GM19328 (cell line): ENCODE measurements around the gene NOP9.
"Not testable (repeated sequence)": the region's sequence is repeated elsewhere in the genome, so short reads cannot be mapped to it uniquely, and the experiment has no call there.

Experiments
- ATAC-seq: cut with Tn5 transposase; IDR thresholded peaks from one replicate; pipeline ENCODE4 v1.9.1; 2021; ENCODE audit warnings: mild to moderate bottlenecking, moderate library complexity; ENCODE audit not compliant: unreplicated experiment

NOP9 gene

DNA sequence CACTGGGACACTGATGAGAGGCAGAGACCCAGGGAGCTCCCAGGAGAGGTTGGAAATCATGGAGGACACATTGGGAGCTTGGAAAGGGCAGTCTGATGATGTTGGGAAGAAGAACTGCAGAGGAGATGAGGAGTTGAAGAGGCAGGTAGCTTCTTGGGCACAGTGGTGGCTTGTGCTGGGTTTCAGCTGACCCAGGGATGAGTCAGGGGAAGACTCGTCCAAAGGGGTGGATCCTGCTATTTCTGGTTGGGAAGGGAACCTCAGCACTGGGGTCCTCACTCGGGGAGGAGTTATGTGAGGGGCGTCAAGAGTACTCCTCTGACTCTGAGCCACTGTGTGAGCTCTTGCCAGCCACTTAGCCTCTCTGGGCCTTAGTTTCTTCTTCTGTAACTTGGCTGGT is 23.7 kb downstream of the NOP9 start:
- no peak for ATAC-seq

DNA sequence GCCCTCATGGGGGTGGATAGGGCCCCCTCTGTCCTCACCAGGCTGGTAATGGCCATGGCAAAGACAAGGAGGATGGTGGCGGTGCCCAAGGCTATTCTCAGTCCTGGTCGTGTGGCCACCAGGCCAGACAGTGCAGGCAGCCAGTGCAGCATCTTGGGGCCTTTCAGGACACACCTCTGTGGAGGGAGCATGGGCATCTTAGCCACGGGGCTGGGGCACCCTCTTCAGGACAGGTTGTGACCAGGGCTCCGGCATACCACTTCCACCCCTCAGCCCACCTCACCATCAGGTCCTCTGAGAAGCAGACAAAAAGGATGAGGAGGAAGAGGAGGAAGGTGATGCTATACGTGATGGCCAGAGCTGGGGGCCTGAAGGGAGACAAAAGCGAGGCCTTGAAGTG is 24.4 kb downstream of the NOP9 start:
- ATAC-seq = no peak

- ATAC-seq = no peak
These were observed 25.4 kb downstream of the NOP9 start for GRCh38 chr14:24325041-24325530.

GRCh38 chr14:24325963-24326362 is 26.3 kb downstream of the NOP9 start:
- no peak for ATAC-seq

DNA sequence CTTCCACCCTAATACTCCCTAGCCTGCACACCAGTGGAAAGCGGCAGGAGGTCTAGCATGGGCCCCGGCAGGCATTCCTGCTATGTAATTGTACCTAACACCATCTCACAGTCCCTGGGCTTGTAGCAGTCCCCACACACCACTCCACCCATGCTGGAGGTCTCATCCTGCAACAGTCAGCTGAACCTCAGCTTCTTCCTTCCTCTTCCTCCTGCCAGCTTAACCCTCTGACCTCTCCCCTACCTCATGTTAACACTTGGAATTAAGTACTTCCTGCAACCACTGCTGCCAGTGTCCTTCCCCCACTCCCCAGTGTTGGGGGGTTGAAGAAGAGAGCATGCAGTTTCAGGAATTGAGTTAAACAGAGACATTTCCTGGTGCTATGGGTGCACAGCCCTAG is 27.7 kb downstream of the NOP9 start:
- ATAC-seq = no peak

- ATAC-seq = not testable (repeated sequence)
These were observed 28.3 kb downstream of the NOP9 start for GRCh38 chr14:24327914-24328313.

- no peak for ATAC-seq
These were observed 29.5 kb downstream of the NOP9 start for GRCh38 chr14:24329073-24329663.

DNA sequence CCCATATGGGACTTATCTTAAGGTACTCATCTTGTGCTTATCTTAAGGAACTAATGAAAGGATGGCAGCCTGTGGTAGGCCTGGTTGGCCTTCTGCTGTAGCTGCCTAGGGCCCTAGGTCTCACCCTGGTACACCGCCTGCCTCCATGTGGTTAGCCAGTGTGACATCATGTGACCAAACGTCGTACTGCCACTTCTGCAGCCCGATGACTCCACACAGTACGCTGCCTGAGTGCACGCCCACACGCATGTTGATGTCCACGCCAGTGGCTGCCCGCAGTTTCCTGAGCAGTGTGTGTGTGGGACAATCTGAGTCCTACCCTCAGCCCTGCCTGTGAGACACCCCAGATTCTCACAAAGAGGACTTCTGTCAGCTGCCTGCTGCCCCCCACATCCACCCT is 30.1 kb downstream of the NOP9 start:
- no peak for ATAC-seq

GRCh38 chr14:24330973-24331674 is 31.5 kb downstream of the NOP9 start:
- no peak for ATAC-seq

DNA sequence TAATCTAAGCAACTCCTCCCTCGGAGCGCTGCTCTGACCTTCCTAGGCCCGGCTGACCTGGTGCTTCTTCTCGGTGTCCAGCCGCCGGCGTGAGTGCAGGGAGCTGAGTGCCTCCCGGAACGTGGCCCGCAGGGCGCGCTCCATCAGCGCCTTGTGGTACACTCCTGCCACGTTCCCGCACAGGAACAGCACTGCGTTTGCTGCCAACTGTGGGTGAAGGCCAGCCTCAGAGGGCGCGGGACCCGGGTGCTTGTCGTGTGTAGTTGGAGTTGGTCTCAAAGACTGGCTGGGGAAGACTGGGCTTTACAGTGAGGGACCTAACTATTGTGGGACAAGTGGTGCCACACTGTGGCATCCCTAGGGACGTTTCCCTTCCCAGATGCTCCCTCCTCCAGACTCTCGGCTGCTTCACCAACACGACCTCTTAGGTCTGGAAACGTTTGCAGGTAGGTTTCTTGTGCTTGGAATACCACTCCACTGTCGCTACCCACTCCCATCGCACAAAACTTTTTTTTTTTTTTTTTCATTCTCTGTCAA is 32.1 kb downstream of the NOP9 start:
- no peak for ATAC-seq

GRCh38 chr14:24332268-24332993 is 32.8 kb downstream of the NOP9 start:
- ATAC-seq = peak; percentile 64

DNA sequence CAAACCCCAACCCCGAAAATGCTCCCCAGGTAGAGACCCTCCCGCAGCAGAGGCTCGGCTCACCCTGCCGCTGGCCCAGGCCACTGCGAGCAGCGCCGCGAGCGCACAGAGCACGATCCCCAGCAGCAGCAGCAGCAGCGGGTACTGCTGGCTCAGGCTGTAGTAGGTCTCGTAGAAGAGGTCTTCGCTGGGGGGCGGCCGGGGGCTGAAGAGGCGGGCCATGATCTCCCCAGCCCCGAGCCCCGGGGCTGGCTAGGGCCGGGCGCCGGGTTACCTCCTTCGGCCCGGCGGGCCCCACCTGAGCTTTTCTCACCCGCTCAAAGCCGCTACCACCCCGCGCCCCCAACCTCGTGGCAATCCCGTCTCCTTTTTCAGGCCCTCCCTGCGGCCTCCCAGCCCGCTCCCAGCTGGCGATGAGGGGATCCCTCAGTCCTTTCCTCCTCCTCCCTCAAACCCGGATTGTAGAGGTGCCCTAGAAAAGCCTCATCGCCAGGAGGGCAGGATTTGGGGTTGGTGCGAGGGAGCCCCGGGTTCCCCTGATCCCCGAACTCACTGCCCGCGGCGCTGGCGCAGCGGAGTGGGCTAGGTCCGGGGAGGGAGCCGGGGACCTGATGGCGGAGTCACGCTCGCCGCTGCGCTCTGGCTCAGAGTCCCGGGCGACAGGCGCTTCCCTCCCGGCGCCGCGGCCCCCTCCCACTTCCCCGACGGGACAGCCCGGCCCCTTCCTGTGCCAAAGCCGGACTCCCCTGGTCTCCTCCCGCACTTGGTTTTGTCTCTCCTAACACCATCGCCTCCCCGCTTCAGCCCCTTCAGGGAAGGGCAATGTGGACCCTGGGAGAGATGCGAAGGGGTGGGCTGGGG is 35.0 kb downstream of the NOP9 start, which contains the start of gene ADCY4:
TSS of gene ADCY4 (minus strand) at position 641 of the 861 bp plus-strand sequence. CDS start at position 222, 419 bp downstream.
- ATAC-seq = no peak

DNA sequence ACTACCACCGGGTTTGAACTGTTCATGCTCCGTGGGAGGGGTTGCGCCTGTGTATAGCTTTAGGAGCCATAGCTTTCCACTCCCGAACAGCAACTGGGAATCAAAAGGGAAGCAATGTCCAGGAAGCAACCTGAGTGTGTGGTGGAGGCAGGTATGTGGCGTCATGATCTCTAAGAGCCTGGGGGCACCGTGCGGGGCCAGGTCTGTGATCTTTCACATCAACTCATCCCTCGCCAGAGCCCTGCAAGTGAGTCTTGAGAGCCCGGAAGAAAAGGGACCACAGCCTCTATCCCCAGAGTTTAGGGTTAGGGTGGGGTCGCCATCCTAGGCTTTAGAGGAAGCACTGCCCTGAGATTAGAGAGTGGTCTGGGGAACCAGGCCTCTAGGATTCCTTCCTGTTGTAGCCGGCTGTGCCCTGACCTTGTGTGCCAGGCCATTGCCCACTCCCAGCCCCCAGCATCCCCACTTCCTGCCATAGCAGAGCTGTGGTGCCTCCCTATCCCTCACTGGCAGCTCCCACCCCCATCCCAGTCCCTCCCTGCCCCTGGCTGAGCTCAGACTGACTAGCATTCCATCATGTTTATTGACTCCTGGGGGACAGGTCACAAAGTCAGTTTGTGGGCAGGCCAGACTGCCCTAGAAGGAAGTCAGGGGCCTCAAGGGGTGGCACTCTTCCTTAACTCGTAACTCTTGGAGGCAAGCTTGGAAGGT is 36.0 kb downstream of the NOP9 start:
- no peak for ATAC-seq

DNA sequence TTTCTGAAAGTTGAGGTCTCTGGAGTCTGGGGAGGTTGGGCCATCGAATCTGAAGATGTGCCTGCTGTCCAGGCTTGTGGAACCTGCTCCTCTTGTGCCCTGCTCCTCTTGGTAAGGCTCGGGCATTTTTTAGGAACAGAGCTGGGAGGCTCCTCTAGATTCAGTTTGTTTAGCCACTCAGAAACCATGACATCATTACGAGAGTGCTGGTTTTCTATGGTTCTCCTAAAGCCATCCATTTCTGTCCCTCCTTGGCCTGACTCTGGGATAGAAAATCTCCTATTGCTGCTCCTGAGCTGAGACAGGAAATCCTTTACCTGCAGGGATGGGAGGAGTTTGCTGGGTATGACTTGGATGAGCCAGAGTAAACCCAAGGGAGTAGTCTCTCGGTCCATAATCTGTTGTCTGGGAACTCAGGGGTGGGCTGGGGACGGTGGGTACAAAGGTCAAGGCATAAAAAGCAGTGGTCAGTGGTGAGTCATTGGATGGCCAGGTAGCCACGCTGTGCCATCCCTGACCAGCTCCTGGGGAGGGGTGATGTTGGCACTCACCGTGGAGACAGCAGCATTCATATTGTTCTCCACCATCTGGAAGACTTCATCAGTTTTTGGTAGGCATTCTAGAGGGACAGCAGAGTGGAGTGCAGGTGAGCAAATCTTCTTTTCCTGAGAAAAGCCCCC is 37.6 kb downstream of the NOP9 start:
- no peak for ATAC-seq

DNA sequence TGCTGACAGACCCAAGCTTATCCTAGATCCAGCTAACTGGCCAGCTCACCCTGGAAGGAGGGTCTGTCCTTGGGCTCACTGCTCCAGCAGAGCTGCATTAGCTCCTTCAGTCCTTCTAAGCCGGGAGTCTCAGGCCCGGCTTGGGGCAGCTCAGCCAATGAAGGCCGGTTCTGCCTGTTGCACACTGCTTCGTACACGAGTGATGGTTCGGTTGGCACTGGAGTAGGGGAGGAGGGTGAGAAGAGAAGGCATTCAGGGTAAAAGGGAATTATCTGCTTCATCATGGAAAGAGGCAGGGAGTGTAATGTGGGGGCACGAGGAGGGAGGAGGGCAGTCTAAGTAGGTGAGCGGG is 38.1 kb downstream of the NOP9 start:
- no peak for ATAC-seq

DNA sequence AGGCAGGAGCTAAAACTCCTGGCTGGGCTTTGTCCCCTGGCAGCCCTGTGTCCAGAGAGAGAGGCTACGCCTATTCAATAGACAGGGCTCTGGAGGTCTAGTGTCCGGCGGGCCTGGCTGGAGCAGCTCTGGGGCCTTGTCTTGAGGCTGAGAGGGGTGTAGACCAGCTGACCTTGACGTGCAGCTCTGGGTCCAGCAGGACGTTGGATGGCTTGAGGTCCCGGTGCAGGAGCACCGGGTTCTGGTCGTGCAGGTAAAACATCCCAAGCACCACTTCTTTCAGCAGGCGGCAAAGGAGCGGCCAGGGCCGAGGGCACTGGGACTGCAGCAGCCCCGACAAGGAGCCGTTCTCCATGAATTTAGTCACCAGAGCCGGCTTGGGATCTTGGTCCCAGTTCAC is 39.2 kb downstream of the NOP9 start:
- no peak for ATAC-seq

GRCh38 chr14:24339284-24340151 is 39.9 kb downstream of the NOP9 start, which contains the start of gene RIPK3:
Gene RIPK3, minus strand, starts transcription at chr14:24339991. Its CDS starts 165 bp downstream, at chr14:24339826.
- ATAC-seq = peak; percentile 95

DNA sequence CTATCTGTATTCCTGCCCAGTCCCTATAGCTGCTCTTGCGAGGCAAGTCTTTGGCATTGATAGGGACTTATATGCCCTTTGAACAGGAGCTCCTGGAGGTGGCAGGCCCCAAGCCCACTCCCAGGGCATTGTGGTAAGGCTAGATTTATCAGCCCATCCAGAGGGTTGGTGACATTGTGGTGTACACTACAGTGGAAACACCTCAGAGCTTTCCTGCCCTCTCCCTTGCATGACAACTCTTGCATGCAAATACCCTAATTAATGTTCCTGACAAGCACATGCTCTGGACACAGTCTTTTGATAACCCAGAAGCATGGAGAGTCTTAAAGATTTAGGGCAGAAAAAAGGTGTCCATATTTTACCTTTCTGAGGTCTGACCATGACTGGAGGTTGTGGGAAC is 41.0 kb downstream of the NOP9 start:
- ATAC-seq = no peak
